ENCODE data around the gene ZFR2. TPM values are rescaled to one million over a fixed set of nuclear protein-coding genes. Genes with fewer than 3 reads are reported as not detected.

ZFR2 gene
- total and polyA plus RNA-seq, 4 donors = not detected

DNA sequence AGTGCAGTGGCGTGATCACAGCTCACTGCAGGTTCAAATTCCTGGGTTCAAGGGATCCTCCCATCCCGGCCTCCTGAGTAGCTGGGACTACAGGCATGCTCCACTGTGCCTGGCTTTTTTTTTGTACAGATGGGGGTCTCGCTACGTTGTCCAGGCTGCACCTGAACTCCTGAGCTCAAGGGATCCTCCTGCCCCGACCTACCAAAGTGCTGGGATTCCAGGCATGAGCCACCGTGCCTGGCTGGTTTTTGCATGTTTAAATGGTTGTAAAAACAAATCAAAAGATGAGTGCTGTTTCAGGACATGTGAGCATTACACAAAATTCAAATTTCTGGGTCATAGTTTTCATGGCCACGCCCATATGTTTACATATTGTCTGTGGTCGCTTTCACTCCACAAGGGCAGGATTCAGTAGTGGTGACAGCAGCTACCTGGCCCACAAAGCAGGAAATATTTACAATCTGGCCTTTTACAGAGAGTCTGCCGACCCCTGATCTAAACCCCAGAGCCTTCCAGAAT, 88.0 kb downstream of the ZFR2 start:
- H3K9ac ChIP-seq (ENCODE audit: low read depth in 1 of 2, low read length in 2 of 2) = no peak overlapping the region
- H3K27ac ChIP-seq (ENCODE audit: low read depth in 1 of 2, low read length in 2 of 2) = no peak overlapping the region
- DNase-seq (ENCODE audit: low spot score) = no peak
- TF ChIP-seq RXRA (IDR thresholded peaks at IDR 0.05) = no peak
- TF ChIP-seq EGR1 (IDR thresholded peaks at IDR 0.05; ENCODE audit: low read depth in 2 of 2) = no peak
- no peak for TF ChIP-seq TAF1 (conservative IDR thresholded peaks at IDR 0.05)
- no peak overlapping the region for H3K4me3 ChIP-seq (ENCODE audit: low read depth in 1 of 3, low read length in 3 of 3)
- H3K36me3 ChIP-seq (ENCODE audit: control insufficient read depth in 4 of 4, insufficient read depth in 3 of 4, low read depth in 1 of 4, low read length in 3 of 4) = peaks cover 0 to 1% (median 0%) of the 10 kb centered on the region in 4 donors
- H3K4me1 ChIP-seq (ENCODE audit: control insufficient read depth in 4 of 4, insufficient read depth in 4 of 4, low read length in 3 of 4) = peaks cover 0 to 6% (median 1%) of the 10 kb centered on the region in 4 donors
- H3K9me3 ChIP-seq (ENCODE audit: control insufficient read depth in 4 of 4, low read length in 3 of 4) = peaks cover 10 to 15% (median 14%) of the 10 kb centered on the region in 4 donors
- H3K27me3 ChIP-seq (ENCODE audit: control insufficient read depth in 4 of 4, insufficient read depth in 4 of 4, low read length in 3 of 4) = peaks cover 0 to 15% (median under 1%) of the 10 kb centered on the region in 4 donors
- WGBS = 93% methylated on average over 9 of the region's 9 CpGs

DNA sequence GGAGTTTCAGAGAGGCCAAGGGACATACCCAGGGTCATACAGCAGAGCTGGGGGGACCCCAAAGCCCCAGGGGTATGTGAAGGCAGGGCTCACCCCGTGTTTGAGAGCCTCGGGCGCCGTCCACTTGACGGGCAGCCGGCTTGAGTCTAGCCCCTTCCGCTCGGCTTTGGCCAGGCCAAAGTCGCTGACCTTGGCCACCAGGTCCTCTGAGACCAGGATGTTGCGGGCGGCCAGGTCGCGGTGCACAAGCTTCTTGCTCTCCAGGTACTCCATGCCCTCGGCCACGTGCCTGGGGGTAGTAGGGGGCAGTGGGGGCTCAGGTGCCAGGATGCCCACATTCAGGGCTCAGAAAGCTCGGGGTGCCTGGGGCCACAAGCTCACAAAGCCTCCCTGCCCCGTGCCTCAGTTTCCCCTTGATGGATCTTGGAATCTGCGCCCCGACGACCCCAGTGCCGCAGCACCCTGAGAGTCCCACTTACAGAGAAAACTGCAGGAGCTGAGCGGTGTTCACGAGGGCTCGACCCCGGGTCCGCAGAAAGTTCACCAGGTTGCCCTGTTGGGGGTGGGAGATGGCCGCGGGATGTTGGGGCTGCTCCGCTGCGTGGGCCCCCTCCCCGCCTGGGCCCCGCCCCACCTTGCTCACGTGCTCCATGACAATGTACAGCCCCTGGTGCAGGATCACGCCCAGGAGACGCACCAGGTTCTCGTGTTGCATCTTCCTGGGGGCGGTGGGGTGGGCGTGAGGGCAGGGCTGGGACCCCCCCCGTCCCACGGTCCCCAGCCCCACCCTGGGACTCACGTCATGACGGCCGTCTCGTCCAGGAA, 89.7 kb downstream of the ZFR2 start:
- no peaks in the 10 kb centered on the region for H3K36me3 ChIP-seq (ENCODE audit: control insufficient read depth in 4 of 4, insufficient read depth in 3 of 4, low read depth in 1 of 4, low read length in 3 of 4)
- no peak overlapping the region for H3K4me3 ChIP-seq (ENCODE audit: low read depth in 1 of 3, low read length in 3 of 3)
- no peak overlapping the region for H3K27ac ChIP-seq (ENCODE audit: low read depth in 1 of 2, low read length in 2 of 2)
- H3K4me1 ChIP-seq (ENCODE audit: control insufficient read depth in 4 of 4, insufficient read depth in 4 of 4, low read length in 3 of 4) = no peaks in the 10 kb centered on the region
- H3K27me3 ChIP-seq (ENCODE audit: control insufficient read depth in 4 of 4, insufficient read depth in 4 of 4, low read length in 3 of 4) = peaks cover 0 to 3% (median under 1%) of the 10 kb centered on the region in 4 donors
- TF ChIP-seq SP1 (IDR thresholded peaks at IDR 0.05) = no peak
- H3K9ac ChIP-seq (ENCODE audit: low read depth in 1 of 2, low read length in 2 of 2) = no peak overlapping the region
- 76% methylated on average over 44 of the region's 44 CpGs for WGBS
- H3K9me3 ChIP-seq (ENCODE audit: control insufficient read depth in 4 of 4, low read length in 3 of 4) = peaks cover 10 to 15% (median 14%) of the 10 kb centered on the region in 4 donors
- no peak for DNase-seq (ENCODE audit: low spot score)

DNA sequence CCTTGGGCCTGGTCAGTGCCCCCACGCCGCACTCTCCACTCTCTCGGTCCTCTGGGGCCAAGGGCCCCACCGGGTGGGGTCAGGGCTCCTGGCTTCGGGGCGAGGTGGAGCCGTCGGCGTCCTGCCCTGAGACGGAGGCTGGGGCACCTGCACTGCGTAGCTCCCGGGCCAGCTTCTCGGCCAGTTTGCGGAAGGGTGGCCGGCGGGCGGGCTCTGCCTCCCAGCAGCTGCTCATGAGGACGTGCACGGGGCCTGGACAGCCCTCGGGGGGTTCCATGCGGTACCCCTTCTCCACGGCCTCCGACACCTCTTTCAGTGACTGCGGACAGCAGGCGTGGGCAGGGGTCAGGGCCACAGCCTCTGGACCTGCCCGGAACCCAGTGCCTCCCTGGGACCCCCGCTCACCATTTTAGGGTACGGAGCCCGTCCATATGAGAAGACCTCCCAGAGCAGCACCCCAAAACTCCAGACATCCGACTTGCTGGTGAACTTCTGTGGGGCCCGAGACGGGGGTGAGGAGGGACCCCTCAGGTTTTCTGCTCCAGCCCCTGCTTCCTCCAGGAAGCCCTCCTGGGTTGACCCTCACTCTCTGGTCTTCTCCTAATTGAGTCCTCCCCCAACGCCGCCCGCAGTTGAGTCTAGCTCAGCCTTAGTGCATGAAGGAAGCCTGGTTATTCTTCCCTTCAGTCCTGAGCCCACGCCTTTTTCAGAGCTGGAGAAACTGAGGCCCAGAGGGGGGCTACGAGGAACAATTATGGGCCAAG, 90.6 kb downstream of the ZFR2 start:
- Histone ChIP-seq H3K4me1 (ENCODE audit: control insufficient read depth in 4 of 4, insufficient read depth in 4 of 4, low read length in 3 of 4) (no peaks in the 10 kb centered on the region), H3K9me3 (ENCODE audit: control insufficient read depth in 4 of 4, low read length in 3 of 4) (peaks cover 10 to 15% (median 14%) of the 10 kb centered on the region in 4 donors), H3K27me3 (ENCODE audit: control insufficient read depth in 4 of 4, insufficient read depth in 4 of 4, low read length in 3 of 4) (no peaks in the 10 kb centered on the region), H3K4me3 (ENCODE audit: low read depth in 1 of 3, low read length in 3 of 3) (no peak overlapping the region), H3K9ac (ENCODE audit: low read depth in 1 of 2, low read length in 2 of 2) (no peak overlapping the region), H3K27ac (ENCODE audit: low read depth in 1 of 2, low read length in 2 of 2) (no peak overlapping the region), H3K36me3 (ENCODE audit: control insufficient read depth in 4 of 4, insufficient read depth in 3 of 4, low read depth in 1 of 4, low read length in 3 of 4) (no peaks in the 10 kb centered on the region)
- no peak for DNase-seq (ENCODE audit: low spot score)
- WGBS = 88% methylated on average over 37 of the region's 37 CpGs
- TF ChIP-seq HNF4A (conservative IDR thresholded peaks at IDR 0.05) (no peak), SP1 (IDR thresholded peaks at IDR 0.05) (no peak), EGR1 (IDR thresholded peaks at IDR 0.05; ENCODE audit: low read depth in 2 of 2) (no peak), YY1 (IDR thresholded peaks at IDR 0.05) (no peak), RAD21 (IDR thresholded peaks at IDR 0.05) (no peak)
- TF ChIP-seq, protein P1, sequence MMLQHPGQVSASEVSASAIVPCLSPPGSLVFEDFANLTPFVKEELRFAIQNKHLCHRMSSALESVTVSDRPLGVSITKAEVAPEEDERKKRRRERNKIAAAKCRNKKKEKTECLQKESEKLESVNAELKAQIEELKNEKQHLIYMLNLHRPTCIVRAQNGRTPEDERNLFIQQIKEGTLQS (IDR thresholded peaks at IDR 0.05) = no peak
- TF ChIP-seq, protein P2, sequence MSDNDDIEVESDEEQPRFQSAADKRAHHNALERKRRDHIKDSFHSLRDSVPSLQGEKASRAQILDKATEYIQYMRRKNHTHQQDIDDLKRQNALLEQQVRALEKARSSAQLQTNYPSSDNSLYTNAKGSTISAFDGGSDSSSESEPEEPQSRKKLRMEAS (IDR thresholded peaks at IDR 0.05) = no peak

DNA sequence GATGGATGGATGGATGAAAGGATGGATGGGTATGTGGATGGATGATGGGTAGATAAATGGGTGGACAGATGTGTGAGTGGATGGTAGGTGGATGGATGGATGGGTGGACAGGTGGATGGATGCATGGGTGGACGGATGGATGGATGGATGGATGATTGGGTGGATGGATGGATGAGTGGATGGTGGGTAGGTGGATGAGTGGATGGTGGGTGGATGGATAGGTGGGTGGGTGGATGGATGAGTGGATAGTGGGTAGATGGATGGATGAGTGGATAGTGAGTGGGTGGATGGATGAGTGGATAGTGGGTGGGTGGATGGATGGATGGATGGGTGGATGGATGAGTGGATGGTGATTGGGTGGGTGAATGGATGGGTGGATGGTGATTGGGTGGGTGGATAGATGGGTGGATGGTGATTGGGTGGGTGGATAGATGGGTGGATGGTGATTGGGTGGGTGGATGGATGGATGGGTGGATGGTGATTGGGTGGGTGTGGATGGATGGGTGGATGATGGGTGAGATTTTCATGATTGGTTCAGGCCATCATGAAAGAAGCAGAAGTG, 92.3 kb downstream of the ZFR2 start:
- H3K9me3 ChIP-seq (ENCODE audit: control insufficient read depth in 4 of 4, low read length in 3 of 4) = peaks cover 4 to 7% (median 5%) of the 10 kb centered on the region in 4 donors
- H3K36me3 ChIP-seq (ENCODE audit: control insufficient read depth in 4 of 4, insufficient read depth in 3 of 4, low read depth in 1 of 4, low read length in 3 of 4) = no peaks in the 10 kb centered on the region
- WGBS = 94% methylated on average over 1 of the region's 1 CpG
- no peaks in the 10 kb centered on the region for H3K27me3 ChIP-seq (ENCODE audit: control insufficient read depth in 4 of 4, insufficient read depth in 4 of 4, low read length in 3 of 4)
- no peak overlapping the region for H3K4me3 ChIP-seq (ENCODE audit: low read depth in 1 of 3, low read length in 3 of 3)
- H3K27ac ChIP-seq (ENCODE audit: low read depth in 1 of 2, low read length in 2 of 2) = no peak overlapping the region
- H3K4me1 ChIP-seq (ENCODE audit: control insufficient read depth in 4 of 4, insufficient read depth in 4 of 4, low read length in 3 of 4) = no peaks in the 10 kb centered on the region
- no peak for DNase-seq (ENCODE audit: low spot score)
- H3K9ac ChIP-seq (ENCODE audit: low read depth in 1 of 2, low read length in 2 of 2) = no peak overlapping the region
- TF ChIP-seq TAF1 (conservative IDR thresholded peaks at IDR 0.05) = no peak
- no peak for TF ChIP-seq RAD21 (IDR thresholded peaks at IDR 0.05)
- no peak for TF ChIP-seq FOXA1 (IDR thresholded peaks at IDR 0.05)
- TF ChIP-seq, protein P1 (IDR thresholded peaks at IDR 0.05) = no peak
- TF ChIP-seq EGR1 (IDR thresholded peaks at IDR 0.05; ENCODE audit: low read depth in 2 of 2) = no peak
- no peak for TF ChIP-seq HNF4G (IDR thresholded peaks at IDR 0.05)
- TF ChIP-seq, protein P2 (IDR thresholded peaks at IDR 0.05) = no peak
- no peak for TF ChIP-seq YY1 (IDR thresholded peaks at IDR 0.05)
- TF ChIP-seq GABPA (IDR thresholded peaks at IDR 0.05 in 1 of 2, conservative IDR thresholded peaks at IDR 0.05 in 1 of 2) = no peak
- TF ChIP-seq, protein P3, sequence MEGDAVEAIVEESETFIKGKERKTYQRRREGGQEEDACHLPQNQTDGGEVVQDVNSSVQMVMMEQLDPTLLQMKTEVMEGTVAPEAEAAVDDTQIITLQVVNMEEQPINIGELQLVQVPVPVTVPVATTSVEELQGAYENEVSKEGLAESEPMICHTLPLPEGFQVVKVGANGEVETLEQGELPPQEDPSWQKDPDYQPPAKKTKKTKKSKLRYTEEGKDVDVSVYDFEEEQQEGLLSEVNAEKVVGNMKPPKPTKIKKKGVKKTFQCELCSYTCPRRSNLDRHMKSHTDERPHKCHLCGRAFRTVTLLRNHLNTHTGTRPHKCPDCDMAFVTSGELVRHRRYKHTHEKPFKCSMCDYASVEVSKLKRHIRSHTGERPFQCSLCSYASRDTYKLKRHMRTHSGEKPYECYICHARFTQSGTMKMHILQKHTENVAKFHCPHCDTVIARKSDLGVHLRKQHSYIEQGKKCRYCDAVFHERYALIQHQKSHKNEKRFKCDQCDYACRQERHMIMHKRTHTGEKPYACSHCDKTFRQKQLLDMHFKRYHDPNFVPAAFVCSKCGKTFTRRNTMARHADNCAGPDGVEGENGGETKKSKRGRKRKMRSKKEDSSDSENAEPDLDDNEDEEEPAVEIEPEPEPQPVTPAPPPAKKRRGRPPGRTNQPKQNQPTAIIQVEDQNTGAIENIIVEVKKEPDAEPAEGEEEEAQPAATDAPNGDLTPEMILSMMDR (IDR thresholded peaks at IDR 0.05; ENCODE audit: low read depth, low read length, missing input control) = no peak
